IPS-NIHi7 (cell line): ENCODE results near the gene PCGF1.
"Not testable (repeated sequence)": the region's sequence is repeated elsewhere in the genome, so short reads cannot be mapped to it uniquely, and the experiment has no call there.

ENCODE experiments used
- DNase-seq: peaks from one replicate; pipeline ENCODE4 v3.0.0; 2012; ENCODE audit warnings: mixed read lengths; ENCODE audit errors: extremely low spot score

Gene PCGF1

DNA sequence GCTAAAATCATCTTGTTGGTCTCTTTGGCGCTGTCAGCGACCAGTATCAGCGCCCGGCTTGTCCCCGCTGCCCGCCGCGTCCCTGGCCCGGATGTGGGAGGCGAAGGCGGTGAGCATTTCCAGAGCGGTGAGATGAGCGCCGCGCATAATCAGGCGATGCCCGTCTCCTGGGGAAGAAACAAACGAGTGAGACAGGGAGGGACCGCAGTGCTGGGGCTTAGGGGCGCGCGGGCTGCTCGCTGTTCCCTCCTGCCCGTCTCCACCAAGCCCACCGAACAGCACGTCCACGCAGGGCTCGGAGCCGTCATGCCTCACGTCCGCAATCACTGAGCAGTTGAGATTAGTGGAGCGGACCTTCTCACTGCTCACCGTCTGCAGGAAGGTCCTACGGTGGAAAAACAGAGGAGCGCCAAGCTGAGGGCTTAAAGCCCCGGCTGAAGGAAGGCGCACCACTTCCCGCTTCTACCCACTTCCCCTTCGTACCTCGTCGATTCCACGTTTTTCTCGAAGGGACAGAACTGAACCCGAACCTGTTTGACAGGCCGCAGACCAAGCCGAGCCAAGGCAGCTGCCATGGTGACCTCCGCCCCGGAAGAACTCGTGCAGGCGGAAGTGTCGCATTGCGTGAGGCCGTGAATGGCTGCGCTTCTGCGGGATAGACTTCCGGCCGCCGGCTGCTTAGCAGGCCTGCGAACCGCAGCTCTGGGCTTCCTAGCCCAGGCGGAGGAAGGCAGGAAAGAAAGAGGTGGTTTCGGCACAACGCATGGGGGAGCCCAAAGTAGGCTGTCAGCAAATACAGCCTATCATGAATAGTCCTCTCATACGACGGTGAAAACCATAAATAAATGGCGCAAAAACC, 35.2 kb downstream of the PCGF1 start, which contains the start of gene MRPL53:
Gene MRPL53, minus strand, starts transcription at position 595 of the 859 bp plus-strand sequence. Its CDS starts 20 bp downstream, at position 575.
- DNase-seq, result peak; percentile 80

DNA sequence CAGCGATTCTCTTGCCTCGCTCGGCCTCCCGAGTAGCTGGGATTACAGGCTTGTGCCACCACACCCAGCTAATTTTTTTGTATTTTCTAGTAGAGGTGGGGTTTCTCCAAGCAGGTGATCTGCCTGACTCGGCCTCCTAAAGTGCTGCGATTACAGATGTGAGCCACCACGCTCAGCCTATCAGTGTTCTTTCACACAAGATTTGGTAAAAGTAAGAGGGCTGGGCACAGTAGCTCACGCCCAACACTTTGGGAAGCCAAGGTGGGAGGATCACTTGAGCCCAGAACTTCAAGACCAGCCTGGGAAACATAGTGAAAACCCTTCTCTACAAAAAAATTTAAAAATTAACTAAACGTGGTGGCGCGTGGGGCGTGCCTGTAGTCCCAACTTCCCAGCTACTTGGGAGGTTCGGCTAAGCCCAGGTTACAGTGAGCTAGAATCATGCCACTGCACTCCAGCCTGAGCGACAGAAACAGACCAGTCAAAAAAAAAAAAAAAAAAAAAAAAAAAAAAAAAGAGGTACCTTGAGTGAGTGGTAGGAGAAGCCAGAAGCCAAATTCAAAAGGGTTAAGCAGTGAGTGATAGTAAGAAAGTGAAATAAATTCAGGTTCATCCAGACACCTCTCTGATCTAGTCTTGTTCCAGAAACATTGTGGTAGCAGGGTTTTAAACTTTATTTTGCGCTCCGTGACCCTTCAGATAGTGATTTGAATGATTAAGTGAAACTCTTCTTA, 36.0 kb downstream of the PCGF1 start:
- no peak for DNase-seq

GRCh38 chr2:74470742-74471141, 36.8 kb downstream of the PCGF1 start:
- DNase-seq, result not testable (repeated sequence)

DNA sequence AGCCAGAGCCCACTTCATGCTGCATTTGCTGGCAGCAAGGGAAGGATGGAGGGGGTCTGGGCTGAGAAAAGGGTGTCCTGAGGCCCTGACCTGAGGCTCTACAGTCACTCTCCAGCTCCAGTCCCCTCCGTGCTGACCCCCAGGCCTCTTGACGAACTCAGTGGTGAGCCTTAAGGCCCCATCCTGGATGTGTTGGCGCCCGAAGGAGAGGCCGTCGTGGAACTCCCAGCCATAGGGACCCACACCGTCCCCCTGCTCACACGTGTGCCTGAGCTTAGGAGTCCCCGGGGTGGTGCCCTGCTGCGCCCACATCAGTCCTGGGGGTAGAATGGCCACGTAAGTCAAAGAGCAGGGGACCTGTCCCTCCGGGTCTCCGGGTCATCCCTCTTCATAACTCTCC, 43.1 kb downstream of the PCGF1 start:
- DNase-seq, result no peak

DNA sequence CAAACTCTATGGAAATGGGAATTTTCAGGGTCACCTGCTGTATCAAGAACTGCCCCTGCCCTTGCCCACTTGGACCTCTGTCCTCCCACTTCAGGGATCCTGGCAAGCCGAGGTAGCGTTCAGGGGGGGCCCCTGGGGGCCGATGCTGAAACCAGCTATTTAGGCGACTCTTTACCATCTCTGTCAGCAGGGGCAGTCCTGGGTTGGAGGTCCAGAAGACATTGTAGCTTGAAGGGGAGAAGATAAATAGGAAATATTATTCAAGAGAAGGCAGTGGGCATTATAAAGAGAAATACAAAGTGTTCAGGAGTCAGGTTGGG, 44.7 kb downstream of the PCGF1 start:
- no peak for DNase-seq

DNA sequence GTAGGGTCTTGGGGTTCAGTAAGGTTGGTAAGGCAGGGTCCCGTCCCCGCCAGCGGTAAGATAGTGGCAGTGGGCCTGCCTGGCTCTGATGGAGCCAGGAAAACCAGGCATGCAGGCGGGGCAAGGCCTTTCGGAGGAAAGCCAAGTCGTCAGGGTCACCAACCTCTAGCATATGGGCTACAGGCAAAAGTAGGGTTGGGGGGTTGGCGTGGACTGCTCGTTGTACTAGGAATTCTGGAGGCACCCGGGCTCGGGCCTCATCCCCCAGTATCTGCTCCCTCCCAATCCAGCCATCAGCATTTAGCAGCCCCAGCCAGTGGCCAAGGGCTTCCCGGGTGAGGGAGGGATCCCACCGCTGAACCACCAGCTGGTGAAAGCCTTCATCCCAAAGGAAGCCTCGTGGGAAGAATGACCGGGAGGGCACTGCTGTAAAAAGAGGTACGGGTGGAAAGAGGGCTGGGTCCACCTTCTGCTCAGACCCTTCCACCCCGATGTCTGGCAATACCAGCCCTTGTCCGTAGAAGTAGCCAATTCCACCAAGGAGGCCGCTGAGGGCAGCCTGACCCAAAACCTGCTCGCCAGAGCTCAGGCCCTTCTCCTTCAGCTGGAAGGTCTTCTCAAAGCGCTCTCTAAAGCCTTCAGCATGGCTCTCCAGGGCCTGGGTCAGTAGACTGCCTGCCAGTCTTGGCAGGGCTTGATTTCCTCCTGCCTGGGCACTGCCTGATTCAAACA, 45.3 kb downstream of the PCGF1 start:
- no peak for DNase-seq

DNA sequence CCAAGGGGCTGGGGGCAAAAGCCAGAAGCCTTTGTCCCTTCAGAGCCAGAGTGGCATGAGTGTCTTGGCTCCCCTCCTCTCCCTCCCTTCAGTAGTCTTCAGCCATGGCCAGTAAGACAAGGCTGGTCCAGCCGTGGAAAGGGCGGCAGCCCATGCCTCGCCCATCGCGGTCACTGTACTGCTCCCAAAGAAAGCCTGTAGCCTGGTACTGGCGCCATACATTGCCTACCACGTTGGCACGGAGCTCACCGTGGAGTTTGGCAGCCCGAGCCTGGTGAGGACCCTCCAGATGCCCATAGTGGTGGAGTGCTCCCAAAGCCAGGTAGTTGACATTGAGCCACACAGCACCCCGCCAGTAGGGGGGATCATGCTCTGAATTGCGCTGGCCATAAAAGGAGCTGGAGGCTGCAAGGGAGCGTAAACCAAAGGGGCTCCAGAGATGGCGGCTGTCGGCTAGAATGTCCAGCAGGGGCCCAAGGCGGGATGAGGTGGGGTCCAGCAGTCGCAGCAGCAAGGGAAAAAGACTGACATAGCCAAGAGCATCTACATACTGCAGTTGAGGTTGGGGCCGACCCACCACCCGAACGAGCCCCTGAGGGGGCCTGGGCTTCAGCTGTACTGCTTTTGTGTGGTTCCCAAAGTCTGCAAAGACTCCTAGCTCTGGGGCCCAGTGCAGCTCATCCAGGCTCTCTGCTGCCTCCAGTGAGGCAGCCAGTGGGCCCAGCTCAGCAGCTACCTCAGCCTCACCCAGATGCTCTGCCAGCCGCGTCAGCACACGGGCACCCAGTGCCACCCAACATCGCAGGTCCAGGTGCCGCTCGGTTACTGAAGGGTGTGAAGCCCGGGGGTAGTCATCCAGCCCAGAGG, 46.1 kb downstream of the PCGF1 start:
- DNase-seq, result peak; percentile 28

DNA sequence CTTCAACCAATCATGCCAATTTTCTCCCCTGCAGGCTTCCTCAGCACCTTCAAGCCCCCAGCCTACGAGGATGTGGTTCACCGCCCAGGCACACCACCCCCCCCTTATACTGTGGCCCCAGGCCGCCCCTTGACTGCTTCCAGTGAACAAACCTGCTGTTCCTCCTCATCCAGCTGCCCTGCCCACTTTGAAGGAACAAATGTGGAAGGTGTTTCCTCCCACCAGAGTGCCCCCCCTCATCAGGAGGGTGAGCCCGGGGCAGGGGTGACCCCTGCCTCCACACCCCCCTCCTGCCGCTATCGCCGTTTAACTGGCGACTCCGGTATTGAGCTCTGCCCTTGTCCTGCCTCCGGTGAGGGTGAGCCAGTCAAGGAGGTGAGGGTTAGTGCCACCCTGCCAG, 47.3 kb downstream of the PCGF1 start:
- DNase-seq, result not testable (repeated sequence)

DNA sequence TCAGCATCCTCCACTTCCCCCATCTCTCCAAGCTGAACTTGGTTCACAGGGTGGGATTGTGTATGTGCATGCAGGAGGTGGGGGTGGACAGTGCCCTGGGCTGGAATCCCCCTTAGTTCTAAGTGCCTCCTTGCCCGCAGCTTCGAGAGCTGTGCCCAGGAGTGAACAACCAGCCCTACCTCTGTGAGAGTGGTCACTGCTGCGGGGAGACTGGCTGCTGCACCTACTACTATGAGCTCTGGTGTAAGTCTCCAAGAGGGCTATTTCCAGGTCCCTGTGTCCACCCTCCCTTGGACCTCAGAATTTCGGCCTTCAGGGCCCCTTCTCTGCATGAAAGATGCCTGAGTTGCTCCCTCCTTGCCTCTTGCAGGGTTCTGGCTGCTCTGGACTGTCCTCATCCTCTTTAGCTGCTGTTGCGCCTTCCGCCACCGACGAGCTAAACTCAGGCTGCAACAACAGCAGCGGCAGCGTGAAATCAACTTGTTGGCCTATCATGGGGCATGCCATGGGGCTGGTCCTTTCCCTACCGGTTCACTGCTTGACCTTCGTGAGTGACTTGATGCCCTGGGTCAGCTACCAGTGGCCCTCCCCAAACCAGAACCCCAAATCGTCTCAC, 47.9 kb downstream of the PCGF1 start:
- DNase-seq, result not testable (repeated sequence)

DNA sequence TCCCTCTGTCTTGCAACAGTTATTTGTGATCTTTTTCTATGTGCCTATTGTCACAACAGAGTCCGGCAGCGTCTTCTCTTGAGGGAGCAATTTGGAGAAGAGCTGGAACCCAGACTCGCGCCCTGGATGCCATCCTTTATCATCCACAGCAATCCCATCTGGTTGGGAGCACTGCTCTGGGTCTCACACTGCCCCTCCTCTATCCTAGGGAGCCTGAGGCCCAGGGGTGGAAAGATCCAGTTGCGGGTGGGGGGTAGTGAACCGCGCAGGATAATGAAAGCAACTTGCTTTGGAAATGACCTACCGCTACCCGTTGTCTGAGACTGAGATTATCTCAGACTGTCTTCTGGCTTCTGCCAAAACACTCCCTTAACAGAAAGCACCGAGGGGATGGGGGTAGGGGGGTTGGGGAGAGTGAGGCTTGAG, 48.5 kb downstream of the PCGF1 start:
- no peak for DNase-seq

GRCh38 chr2:74458132-74458937, 49.2 kb downstream of the PCGF1 start, which contains the start of gene WBP1:
TSS of gene WBP1 (plus strand) at chr2:74458438. CDS start at chr2:74458603, 165 bp downstream.
- peak; percentile 92 for DNase-seq

DNA sequence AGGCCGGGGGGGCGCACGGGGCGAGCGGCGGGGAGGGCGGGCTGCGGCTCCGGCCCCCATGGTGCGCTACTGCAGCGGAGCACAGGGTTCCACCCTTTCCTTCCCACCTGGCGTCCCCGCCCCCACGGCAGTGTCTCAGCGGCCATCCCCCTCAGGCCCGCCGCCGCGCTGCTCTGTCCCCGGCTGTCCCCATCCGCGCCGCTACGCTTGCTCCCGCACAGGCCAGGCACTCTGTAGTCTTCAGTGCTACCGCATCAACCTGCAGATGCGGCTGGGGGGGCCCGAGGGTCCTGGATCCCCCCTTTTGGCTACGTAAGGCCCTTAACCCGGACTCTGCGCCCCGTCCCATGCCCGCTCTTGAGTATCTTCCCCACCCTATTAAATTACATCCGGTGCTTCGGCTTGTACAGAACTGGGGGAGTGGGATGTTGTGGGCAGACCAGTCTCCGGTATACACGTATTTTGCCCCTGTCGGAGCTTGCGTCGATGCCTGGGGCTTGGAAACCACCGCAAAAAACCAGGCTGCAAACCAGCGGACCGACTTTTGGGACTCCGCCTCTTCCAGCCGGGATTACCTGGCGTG, 49.9 kb downstream of the PCGF1 start:
- peak; percentile 62 for DNase-seq

GRCh38 chr2:74457129-74457548, 50.4 kb downstream of the PCGF1 start:
- DNase-seq, result no peak
